ENCODE results near the gene TMOD1.
"Not testable (repeated sequence)": the region's sequence is repeated elsewhere in the genome, so short reads cannot be mapped to it uniquely, and the experiment has no call there.

TMOD1 gene

GRCh38 chr9:97598461-97599288 lies 97.2 kb downstream of the TMOD1 start:
- peak; percentile 73 for DNase-seq (ENCODE audit: low spot score)

- no peak for DNase-seq (ENCODE audit: low spot score)
Observed at GRCh38 chr9:97599314-97599846, 97.9 kb downstream of the TMOD1 start.

- DNase-seq (ENCODE audit: low spot score), result no peak
Observed at GRCh38 chr9:97600531-97601227, 99.2 kb downstream of the TMOD1 start.

GRCh38 chr9:97601228-97601898 lies 99.9 kb downstream of the TMOD1 start:
- DNase-seq (ENCODE audit: low spot score), result no peak

GRCh38 chr9:97602430-97602829 lies 101.0 kb downstream of the TMOD1 start:
- DNase-seq (ENCODE audit: low spot score), result no peak

GRCh38 chr9:97604901-97605645 lies 103.6 kb downstream of the TMOD1 start:
- no peak for DNase-seq (ENCODE audit: low spot score)

GRCh38 chr9:97615439-97616072 lies 114.1 kb downstream of the TMOD1 start:
- peak; percentile 58 for DNase-seq (ENCODE audit: low spot score)

- no peak for DNase-seq (ENCODE audit: low spot score)
Observed at GRCh38 chr9:97617939-97618416, 116.5 kb downstream of the TMOD1 start.

GRCh38 chr9:97620063-97620462 lies 118.6 kb downstream of the TMOD1 start:
- not testable (repeated sequence) for DNase-seq (ENCODE audit: low spot score)

- not testable (repeated sequence) for DNase-seq (ENCODE audit: low spot score)
Observed at GRCh38 chr9:97622483-97622882, 121.0 kb downstream of the TMOD1 start.

- DNase-seq (ENCODE audit: low spot score), result no peak
Observed at GRCh38 chr9:97623946-97624345, 122.5 kb downstream of the TMOD1 start.

- DNase-seq (ENCODE audit: low spot score), result no peak
Observed at GRCh38 chr9:97625620-97626019, 124.2 kb downstream of the TMOD1 start.

- DNase-seq (ENCODE audit: low spot score), result no peak
Observed at GRCh38 chr9:97627624-97628023, 126.2 kb downstream of the TMOD1 start.

- no peak for DNase-seq (ENCODE audit: low spot score)
Observed at GRCh38 chr9:97628668-97629067, 127.2 kb downstream of the TMOD1 start.

- no peak for DNase-seq (ENCODE audit: low spot score)
Observed at GRCh38 chr9:97629156-97629555, 127.7 kb downstream of the TMOD1 start.

- no peak for DNase-seq (ENCODE audit: low spot score)
Observed at GRCh38 chr9:97630591-97630990, 129.1 kb downstream of the TMOD1 start.

- no peak for DNase-seq (ENCODE audit: low spot score)
Observed at GRCh38 chr9:97632248-97632984, 130.9 kb downstream of the TMOD1 start.

GRCh38 chr9:97632985-97633858 lies 131.8 kb downstream of the TMOD1 start, which contains the start of the genes NCBP1 and TSTD2:
Gene NCBP1, plus strand, starts transcription at chr9:97633821. Its CDS starts 61 bp downstream, at chr9:97633882.
Gene TSTD2, minus strand, starts transcription at chr9:97633368. Its CDS starts 5,806 bp downstream, at chr9:97627562.
- DNase-seq (ENCODE audit: low spot score), result peak; percentile 96

- peak; percentile 2 for DNase-seq (ENCODE audit: low spot score)
Observed at GRCh38 chr9:97633859-97634490, 132.5 kb downstream of the TMOD1 start.

Measured in CD4-positive, alpha-beta T cell treated with Interleukin-6 at 100 ng/mL for 8 hours (primary cell).